Brain microvascular endothelial cell (primary cell): ENCODE results near the gene ACLY.

ENCODE experiments used
- DNase-seq: peaks from one replicate; pipeline ENCODE4 v3.0.0-alpha.2; 2020
- H3K27ac ChIP-seq: fragments of 250-450 bp; sonication (Bioruptor Pico); 2 replicates; pipeline ENCODE4 v1.5.1; 2020; ENCODE audit warnings: mild to moderate bottlenecking, moderate library complexity
- H3K27me3 ChIP-seq: fragments of 250-450 bp; sonication (Bioruptor Pico); replicated peaks from 2 replicates; pipeline ENCODE4 v1.5.1; 2020; ENCODE audit warnings: mild to moderate bottlenecking
- H3K36me3 ChIP-seq: fragments of 250-450 bp; sonication (Bioruptor Pico); replicated peaks from 2 replicates; pipeline ENCODE4 v1.5.1; 2020; ENCODE audit warnings: mild to moderate bottlenecking
- H3K4me3 ChIP-seq: 2 replicates; pipeline ENCODE4 v1.5.1; 2011; ENCODE audit warnings: low read depth, mild to moderate bottlenecking, control low read depth, low read length, moderate library complexity
- CTCF ChIP-seq: IDR thresholded peaks from 2 replicates; pipeline ENCODE4 v1.5.1; 2011; ENCODE audit warnings: low read depth, mild to moderate bottlenecking, moderate library complexity, low read length, control low read depth, inconsistent platforms; ENCODE audit errors: missing control alignments
- in situ Hi-C: cut with HindIII; loops from 2 replicates; pipeline ENCODE4 v1.10.0; 2017; ENCODE audit warnings: low sequenced_read_pairs, low pct_ligation_motif_present

The ACLY gene

DNA sequence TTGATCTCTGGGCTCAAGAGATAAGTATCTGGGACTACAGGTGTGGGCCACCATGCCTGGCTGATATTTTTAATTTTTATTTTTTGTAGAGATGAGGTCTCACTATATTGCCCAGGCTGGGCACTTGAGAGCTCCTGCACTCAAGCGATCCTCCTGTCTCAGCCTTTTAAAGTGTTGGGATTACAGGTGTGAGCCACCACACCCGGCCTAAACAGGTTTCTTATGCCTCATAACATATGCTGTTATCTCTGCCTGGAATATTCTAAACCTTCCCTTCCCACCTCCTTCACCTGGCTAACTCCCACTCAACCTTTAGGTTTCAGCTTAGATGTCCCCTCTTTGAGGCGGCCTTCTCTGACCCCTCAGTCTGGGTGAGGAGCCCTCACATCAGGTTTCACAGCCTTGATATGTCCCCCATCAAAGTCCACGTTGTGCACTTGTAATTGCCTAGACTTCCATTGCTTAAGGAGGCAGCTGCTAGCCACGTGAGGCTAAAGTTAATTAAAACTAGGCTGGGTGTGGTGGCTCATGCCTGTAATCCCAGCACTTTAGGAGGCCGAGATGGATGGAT lies 39.2 kb upstream of the ACLY start:
- H3K36me3 ChIP-seq, result no peaks in the 10 kb centered on the region
- in situ Hi-C loops, result loop anchor here (25.0 kb wide), 1 partner anchor 154 kb away; the partner anchor contains the start of genes DHX58, HSPB9 and KAT2A
- no peak overlapping the region for H3K27ac ChIP-seq
- TF ChIP-seq CTCF, result no peak
- DNase-seq, result no peak
- no peak overlapping the region for H3K4me3 ChIP-seq
- no peaks in the 10 kb centered on the region for H3K27me3 ChIP-seq

DNA sequence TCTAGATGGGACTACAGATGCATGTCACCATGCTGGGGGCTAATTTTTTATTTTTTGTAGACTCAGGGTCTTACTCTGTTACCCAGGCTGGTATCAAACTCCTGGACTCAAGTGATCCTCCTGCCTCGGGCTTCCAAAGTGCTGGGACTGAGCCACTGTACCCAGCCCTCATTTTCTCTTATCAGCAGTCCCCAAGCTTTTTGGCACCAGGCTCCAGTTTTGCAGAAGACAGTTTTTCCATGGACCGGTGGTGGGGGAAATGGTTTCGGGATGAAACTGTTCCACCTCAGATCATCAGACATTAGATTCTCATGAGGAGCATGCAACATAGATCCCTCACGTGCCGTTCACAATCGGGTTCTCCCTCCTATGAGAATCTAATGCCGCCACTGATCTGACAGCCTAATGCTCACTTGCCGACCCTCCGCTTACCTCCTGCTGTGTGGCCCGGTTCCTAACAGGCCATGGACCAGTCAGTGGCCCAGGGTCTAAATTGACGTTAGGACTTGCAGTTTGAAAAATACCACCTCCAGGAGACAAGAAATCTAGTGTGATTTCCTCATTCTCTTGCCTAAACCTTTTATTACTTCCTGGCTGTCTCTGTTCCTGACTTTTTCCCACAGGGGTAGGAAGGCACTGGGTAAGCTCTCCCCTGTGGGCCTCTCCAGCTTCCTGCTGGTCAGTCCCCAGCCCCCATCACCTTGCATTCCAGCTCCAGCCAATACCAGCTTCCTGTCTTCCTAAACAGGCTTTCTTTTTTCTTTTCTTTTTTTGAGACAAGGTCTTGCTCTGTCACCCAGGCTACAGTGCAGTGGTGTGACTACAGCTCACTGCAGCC lies 38.5 kb upstream of the ACLY start:
- Histone ChIP-seq H3K27me3 (no peaks in the 10 kb centered on the region), H3K27ac (no peak overlapping the region), H3K4me3 (no peak overlapping the region), H3K36me3 (no peaks in the 10 kb centered on the region)
- in situ Hi-C loops, result loop anchor here (25.0 kb wide), 1 partner anchor 155 kb away; the partner anchor contains the start of genes DHX58, HSPB9 and KAT2A
- TF ChIP-seq CTCF, result no peak
- DNase-seq, result no peak

GRCh38 chr17:41956522-41956921 lies 37.8 kb upstream of the ACLY start:
- TF ChIP-seq CTCF, result no peak
- no peak overlapping the region for H3K27ac ChIP-seq
- H3K27me3 ChIP-seq, result no peaks in the 10 kb centered on the region
- H3K4me3 ChIP-seq, result no peak overlapping the region
- in situ Hi-C loops, result loop anchor here (25.0 kb wide), 1 partner anchor 156 kb away; the partner anchor contains the start of genes DHX58, HSPB9 and KAT2A
- H3K36me3 ChIP-seq, result no peaks in the 10 kb centered on the region
- no peak for DNase-seq

DNA sequence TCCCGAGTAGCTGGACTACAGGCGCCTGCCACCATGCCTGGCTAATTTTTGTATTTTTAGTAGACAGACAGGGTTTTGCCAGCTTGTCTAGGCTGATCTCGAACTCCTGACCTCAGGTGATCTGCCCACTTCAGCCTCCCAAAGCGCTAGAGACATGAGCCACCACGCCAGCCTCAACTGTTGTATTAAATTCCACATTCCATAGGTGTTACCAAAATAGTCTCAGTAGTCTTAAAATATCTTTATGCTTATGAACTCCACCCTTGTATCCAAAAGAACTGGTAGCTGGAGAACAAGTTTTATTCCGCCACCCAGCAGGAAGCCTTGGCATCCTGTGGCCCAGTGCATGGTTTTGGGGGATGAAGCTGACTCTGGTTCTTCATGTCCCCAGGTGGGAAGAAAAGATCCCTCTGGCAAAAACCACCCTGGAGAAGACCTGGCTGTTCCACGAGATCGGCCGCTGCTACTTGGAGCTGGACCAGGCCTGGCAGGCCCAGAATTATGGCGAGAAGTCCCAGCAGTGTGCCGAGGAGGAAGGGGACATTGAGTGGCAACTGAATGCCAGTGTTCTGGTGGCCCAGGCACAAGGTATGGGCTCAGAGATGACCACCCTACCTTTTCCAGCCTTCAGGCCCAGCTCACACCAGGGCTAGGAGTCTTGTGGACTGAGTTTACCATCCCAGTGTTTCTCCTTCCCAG lies 30.2 kb upstream of the ACLY start:
- in situ Hi-C loops, result no loop called here
- H3K36me3 ChIP-seq, result no peaks in the 10 kb centered on the region
- TF ChIP-seq CTCF, result no peak
- no peak for DNase-seq
- H3K4me3 ChIP-seq, result no peak overlapping the region
- H3K27me3 ChIP-seq, result no peaks in the 10 kb centered on the region
- H3K27ac ChIP-seq, result no peak overlapping the region

GRCh38 chr17:41944943-41945342 lies 26.2 kb upstream of the ACLY start:
- in situ Hi-C loops, result no loop called here
- no peak for DNase-seq
- H3K27ac ChIP-seq, result no peak overlapping the region
- H3K27me3 ChIP-seq, result no peaks in the 10 kb centered on the region
- H3K4me3 ChIP-seq, result no peak overlapping the region
- no peak for TF ChIP-seq CTCF
- no peaks in the 10 kb centered on the region for H3K36me3 ChIP-seq
